GM21367 (cell line): ENCODE results near the gene GSC2.
"Not testable (repeated sequence)": the region's sequence is repeated elsewhere in the genome, so short reads cannot be mapped to it uniquely, and the experiment has no call there.

Experiments
- ATAC-seq: cut with Tn5 transposase; IDR thresholded peaks from one replicate; pipeline ENCODE4 v1.9.1; 2021; ENCODE audit not compliant: unreplicated experiment

Gene GSC2

GRCh38 chr22:19156109-19156508 is 6.0 kb upstream of the GSC2 start:
- not testable (repeated sequence) for ATAC-seq

- no peak for ATAC-seq
Measured at GRCh38 chr22:19152942-19153883, 3.1 kb upstream of the GSC2 start.

- no peak for ATAC-seq
Measured at GRCh38 chr22:19151329-19152191, 1.5 kb upstream of the GSC2 start.

- no peak for ATAC-seq
Measured at GRCh38 chr22:19150482-19151328, 613 bp upstream of the GSC2 start.

GRCh38 chr22:19149047-19149883 is 827 bp downstream of the GSC2 start:
- ATAC-seq: no peak

- ATAC-seq: no peak
Measured at GRCh38 chr22:19148417-19149046, 1.6 kb downstream of the GSC2 start.

GRCh38 chr22:19147195-19147780 is 2.8 kb downstream of the GSC2 start:
- no peak for ATAC-seq

GRCh38 chr22:19146215-19146968 is 3.7 kb downstream of the GSC2 start:
- no peak for ATAC-seq

- no peak for ATAC-seq
Measured at GRCh38 chr22:19143967-19144400, 6.1 kb downstream of the GSC2 start.

- no peak for ATAC-seq
Measured at GRCh38 chr22:19143212-19143611, 6.9 kb downstream of the GSC2 start.

- ATAC-seq: no peak
Measured at GRCh38 chr22:19142394-19142793, 7.7 kb downstream of the GSC2 start.

GRCh38 chr22:19139974-19140373 is 10.1 kb downstream of the GSC2 start:
- ATAC-seq: no peak

- no peak for ATAC-seq
Measured at GRCh38 chr22:19139001-19139356, 11.1 kb downstream of the GSC2 start.

GRCh38 chr22:19138217-19139000 is 11.7 kb downstream of the GSC2 start:
- no peak for ATAC-seq

- no peak for ATAC-seq
Measured at GRCh38 chr22:19137384-19138216, 12.5 kb downstream of the GSC2 start.

GRCh38 chr22:19136915-19137314 is 13.2 kb downstream of the GSC2 start:
- ATAC-seq: no peak

- ATAC-seq: no peak
Measured at GRCh38 chr22:19134874-19135273, 15.2 kb downstream of the GSC2 start.
